ENCODE data around the gene GTPBP4.
"Not testable (repeated sequence)": the region's sequence is repeated elsewhere in the genome, so short reads cannot be mapped to it uniquely, and the experiment has no call there.

GTPBP4 gene

DNA sequence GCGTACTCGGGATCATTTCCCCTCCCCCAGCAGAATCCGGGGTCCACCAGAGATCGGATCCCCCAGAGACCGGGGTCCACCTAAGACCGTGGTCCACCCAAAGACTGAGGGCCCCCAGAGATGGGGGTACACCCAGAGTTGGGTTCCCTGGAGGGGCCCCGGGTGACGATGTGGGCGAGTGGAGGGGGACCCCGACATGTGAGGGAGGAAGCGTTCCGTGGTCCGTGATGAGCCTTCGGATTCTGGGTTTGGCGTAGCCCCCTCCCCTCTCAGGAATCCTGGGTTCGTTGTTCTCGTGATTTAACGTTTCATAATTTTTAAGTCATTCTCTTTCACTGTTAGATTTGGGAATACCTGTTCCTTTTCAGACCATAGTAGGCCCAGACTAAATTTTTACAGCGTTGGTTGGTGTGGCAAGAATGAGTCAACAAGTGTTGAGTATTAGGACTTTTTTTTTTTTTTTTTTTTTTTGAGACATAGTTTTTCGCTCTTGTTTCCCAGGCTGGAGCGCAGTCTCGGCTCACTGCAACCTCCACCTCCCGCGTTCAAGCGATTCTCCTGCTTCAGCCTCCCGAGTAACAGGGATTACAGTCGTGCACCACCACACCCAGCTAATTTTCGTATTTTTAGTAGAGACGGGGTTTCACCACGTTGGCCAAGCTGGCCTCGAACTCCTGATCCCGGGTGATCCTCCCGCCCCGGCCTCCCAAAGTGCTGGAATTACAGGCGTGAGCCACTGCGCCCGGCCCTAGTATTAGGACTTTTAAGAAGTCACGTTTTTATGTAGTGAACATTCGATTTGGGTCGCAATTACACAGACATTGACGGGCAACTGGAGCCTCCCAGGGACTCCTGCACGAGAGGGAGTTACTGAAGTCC, 672 bp downstream of the GTPBP4 start:
- in situ Hi-C loops (cut with HindIII; ENCODE audit: low sequenced_read_pairs), result loop anchor here (5.0 to 10.0 kb wide), 2 partner anchors 56 to 72 kb away; partner anchors contain the start of gene IDI1

DNA sequence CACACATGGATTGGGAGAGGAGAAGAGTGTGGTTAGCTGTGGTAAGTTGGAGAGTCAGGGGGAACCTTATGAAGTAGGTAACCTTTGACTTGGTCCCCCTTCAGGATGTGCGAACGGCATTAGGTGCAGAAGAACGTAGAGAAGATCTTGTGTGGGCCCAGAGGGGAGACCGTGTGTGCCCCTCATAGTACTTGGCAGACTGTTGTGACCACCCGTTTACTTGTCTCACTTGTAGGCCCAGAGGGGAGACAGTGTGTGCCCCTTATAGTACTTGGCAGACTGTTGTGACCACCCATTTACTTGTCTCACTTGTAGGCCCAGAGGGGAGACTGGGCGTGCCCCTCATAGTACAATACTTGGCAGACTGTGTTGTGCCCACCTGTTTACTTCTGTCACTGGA, 2.6 kb downstream of the GTPBP4 start:
- in situ Hi-C loops (cut with HindIII; ENCODE audit: low sequenced_read_pairs), result no loop called here

DNA sequence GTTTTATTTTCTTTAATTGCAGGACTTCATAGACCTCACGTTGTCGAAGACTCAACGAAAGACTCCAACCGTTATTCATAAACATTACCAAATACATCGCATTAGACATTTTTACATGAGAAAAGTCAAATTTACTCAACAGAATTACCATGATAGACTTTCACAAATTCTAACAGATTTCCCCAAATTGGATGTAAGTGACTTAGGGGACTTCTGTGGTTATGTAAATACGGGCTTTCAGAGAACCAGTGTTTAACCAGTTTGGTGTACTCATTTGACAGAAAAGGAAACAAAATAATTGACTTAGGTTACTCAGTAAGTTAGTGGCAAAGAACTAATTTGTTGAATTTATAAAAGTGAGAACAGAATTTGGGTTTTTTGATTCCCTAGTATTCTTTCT, 4.2 kb downstream of the GTPBP4 start:
- in situ Hi-C loops (cut with HindIII; ENCODE audit: low sequenced_read_pairs), result no loop called here

DNA sequence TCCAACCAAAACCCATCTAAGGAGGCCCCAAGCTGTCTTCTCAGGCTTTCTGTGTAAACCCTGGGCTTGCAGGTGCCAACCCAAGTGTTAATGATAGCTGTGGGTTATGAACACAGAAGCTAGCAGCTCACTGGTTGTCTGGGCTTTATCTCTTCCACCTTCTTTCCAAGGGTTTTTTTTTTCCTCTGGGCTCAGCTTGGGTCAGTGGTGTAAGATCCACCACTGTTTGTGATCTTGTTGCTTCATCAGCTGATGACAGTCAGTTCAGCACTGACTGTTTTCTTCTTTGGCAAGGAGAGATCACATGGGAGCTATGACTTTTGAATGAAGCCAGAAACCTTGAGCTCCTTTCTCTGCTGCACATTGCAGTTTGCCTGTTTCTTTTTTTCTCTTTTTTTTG, 4.6 kb downstream of the GTPBP4 start:
- in situ Hi-C loops (cut with HindIII; ENCODE audit: low sequenced_read_pairs), result no loop called here

DNA sequence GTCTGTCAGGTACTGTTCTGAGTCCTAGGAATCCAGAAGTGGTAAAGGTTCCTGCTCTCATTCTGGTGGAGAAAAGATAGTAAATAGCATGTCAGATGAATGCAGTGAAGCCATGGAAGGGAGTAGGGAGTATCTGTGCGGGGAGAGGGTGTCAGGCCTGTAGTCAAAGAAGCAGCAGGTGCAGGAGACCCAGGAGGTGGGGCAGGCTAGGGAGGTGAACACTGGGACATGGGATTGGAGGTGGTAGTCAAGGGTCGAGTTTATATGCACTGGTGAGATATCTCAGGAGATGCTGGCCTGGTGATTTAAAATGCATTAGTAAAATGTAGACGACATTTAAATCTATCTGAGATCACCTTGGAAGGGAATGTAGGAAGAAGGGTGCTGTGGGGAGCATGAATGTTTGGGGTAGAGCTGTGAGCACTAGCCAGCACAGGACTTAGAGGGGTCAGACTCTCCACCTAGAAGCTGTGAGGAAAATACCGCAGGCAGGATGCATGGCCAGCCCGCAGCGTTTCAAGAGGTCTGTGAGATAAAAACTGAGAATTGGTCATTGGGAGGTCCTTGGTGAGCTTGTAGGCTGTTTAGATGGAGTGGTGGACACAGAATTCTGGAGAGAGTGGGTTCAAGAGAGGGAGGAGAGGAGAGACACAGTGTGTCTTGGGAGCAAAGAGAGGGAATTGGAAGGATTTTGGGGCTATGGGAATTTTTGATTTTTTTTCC, 6.8 kb downstream of the GTPBP4 start:
- in situ Hi-C loops (cut with HindIII; ENCODE audit: low sequenced_read_pairs), result no loop called here

DNA sequence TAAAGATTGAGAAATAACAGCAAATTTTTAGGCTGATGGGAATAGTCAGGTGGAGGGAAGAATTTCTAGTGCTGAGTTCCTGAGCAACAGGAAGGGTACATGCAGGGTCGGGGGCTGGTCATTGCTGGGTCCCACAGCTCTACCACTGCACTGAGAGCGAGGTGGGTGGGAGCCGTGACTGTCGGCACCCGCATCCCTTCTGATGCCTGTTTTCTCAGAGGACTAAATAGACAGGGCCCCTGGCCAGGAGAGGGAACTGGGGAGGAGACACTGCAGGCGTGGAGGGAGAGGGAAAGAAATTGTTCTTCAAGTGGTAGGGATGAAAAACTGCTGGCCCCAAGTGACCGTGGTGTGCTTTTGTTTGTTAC, 7.3 kb downstream of the GTPBP4 start:
- in situ Hi-C loops (cut with HindIII; ENCODE audit: low sequenced_read_pairs), result no loop called here

DNA sequence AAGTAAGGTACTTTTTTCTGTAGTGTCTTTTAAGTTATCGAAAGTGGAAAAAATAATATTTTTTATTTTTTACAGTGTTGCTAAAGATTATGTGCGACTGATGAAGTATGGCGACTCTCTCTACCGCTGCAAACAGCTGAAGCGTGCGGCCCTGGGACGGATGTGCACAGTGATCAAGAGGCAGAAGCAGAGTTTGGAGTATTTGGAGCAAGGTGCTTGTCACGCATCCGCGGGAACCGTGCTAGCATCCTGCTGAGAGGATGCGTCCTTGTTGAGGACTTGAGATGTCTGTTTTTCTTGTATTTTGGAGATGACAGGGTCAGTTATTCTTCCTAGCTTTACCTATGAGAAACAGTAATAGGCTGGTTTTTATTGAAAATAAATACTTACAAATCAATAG, 7.8 kb downstream of the GTPBP4 start:
- in situ Hi-C loops (cut with HindIII; ENCODE audit: low sequenced_read_pairs), result no loop called here

DNA sequence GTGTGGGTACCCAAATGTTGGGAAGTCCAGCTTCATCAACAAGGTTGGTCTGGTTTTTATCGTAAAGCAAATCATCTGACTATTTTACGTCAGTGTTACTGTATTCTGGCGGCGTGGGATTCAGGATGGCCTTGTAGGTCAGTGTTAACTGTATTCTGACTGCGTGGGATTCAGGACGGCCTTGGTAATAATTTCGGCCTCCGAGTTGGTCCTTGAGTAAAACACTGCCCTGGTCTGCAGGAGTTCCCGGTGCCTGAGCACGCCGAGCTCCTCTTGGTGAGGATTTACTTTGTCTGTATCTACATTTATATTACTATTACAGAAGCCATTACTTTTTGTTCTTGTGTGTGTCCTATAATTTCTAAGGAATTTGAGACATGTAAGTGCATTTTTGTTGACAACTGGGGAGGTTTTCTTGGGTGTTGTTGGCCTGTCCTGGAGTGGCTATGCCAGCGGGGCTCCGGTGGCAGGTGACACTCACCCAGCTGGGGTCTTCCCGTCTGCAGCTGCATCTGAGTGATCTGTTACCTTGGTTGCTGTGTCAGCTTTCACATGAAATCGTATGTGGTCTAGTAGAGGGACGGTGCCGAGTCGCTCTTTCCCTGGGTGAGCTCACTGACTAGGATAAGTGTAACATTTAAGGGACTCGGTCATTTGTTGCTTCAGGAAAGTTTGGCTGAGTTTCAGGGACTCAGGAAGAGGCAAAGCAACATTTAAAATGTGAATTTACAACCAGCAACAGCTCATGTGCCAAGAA, 9.2 kb downstream of the GTPBP4 start:
- in situ Hi-C loops (cut with HindIII; ENCODE audit: low sequenced_read_pairs), result no loop called here

DNA sequence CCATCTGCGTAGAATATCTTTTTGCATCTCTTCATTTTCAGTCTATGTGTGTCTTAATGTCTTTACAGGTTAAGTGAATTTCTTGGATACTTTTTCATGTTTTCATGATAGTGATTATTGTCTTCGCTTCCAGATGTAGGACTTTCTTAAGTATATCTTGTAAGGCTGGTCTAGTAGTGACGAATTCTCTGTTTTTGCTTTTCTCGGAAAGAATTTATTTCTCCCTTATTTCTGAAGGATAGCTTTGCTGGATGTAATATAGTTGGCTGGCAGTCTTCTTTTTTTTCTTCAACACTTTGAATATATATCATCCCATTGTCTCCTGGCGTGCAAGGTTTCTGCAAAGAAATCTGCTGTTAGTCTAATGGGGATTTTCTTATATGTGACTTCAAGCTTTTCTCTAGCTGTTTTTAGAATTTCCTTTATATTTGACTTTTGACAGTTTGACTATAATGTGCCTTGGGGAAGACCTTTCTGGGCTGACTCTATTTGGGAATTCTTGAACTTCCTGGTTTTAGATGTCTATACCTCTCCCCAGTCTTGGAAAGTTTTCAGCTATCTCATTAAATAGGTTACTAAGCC, 14.3 kb downstream of the GTPBP4 start:
- in situ Hi-C loops (cut with HindIII; ENCODE audit: low sequenced_read_pairs), result no loop called here

DNA sequence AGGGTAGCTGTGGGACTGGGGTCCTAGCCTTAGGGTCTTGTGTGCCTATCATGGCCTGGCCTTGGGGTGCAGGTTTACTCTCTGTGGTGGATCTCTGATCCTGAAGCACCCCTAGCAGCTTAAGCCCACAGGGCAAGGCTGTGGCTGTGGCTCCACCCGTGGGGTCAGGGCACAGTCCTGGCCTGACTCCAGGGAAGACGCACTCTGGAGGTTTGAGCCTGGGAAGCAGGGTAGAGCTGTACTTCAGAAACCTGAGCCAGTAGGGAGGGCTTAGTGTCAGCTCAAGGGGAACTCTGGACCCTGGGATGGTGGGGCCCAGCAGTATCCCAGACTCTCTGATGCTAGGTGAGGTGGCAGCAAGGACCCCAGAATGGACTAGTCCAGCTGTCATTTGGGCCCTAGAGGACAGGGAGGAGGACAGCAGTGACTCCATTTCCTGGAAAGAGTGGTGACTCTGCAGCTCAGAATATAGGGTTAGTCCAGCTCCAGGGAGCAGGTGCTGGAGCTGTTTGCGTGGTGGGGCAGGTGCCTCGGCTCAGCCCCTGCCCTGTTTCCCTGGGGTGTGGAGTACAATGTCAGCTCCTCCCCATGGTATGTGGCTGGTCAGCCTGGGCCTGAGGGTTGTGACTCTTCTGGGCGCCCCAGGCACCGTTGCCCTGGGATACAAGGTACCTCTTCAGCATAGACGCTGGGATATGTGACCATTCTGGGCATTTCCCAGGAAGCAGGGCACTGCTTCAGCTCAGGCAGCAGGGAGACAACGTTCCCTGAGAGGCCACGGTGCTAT, 15.8 kb downstream of the GTPBP4 start:
- in situ Hi-C loops (cut with HindIII; ENCODE audit: low sequenced_read_pairs), result no loop called here

DNA sequence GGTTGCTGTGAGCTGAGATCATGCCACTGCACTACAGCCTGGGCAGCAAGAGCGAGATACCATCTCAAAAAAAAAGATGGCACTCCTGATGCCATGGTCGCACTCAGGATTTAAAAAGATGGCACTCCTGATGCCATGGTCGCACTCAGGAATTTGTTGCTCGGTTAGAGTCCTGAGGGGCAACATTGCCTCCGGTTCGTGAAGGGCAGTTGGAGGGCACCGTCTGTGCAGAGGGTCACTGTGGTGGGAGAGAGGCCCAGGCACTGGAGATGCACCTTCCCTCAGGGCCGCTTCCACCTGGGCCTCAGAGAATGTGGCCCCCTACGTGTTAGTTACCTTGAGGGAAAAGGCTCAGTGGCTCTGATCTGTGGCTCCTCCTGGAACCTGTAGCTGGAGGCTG, 18.3 kb downstream of the GTPBP4 start:
- in situ Hi-C loops (cut with HindIII; ENCODE audit: low sequenced_read_pairs), result no loop called here

DNA sequence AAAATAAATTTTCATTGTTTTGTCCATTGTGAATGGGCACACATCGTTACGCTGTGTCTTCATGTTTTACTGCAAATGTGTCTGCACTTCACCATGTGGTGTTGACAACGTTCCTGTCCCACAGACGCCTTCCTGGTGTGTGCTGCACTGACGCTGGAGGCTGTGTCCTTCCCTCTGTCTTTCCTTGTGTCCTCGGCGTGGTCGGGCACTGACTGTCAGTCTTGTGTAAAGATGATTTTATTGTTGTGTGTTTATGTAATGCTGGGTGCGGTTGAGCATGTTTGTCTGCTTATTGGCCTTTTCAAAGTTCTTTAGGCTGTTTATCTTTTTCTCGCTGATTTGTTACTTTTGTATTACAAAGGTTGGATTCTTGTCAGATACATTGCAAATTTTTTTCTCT, 19.3 kb downstream of the GTPBP4 start:
- in situ Hi-C loops (cut with HindIII; ENCODE audit: low sequenced_read_pairs), result no loop called here

DNA sequence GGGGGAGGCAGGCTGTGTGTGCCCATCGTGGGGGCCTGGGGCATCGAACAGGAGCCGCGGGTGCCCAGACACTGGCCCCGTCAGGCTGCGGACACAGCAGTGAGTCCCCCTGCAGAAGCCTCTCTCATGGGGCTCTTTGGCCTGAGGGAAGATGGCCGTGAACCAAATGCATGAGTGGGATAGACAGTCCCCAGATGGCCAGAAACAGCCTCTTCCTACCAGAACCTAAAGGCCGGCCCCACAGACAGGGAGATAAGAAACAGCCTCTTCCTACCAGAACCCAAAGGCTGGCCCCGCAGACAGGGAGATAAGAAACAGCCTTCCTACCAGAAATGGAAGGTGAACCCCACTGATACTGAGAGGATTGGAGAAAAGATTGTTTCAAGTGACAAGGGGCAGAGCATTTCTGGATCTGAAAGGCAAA, 20.8 kb downstream of the GTPBP4 start:
- in situ Hi-C loops (cut with HindIII; ENCODE audit: low sequenced_read_pairs), result no loop called here

DNA sequence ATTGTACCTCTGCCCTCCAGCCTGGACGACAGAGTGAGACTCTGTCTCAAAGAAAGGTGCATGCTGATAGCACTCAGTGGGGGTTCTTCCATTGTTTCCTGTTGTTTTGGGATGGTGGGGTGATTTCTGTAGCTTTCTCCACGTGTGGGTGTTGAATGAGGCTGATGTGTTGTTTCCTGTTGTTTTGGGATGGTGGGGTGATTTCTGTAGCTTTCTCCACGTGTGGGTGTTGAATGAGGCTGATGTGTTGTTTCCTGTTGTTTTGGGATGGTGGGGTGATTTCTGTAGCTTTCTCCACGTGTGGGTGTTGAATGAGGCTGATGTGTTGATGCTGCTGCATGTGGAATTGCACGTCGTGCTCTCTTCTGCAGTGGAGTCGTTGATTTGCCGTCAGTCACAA, 21.7 kb downstream of the GTPBP4 start:
- in situ Hi-C loops (cut with HindIII; ENCODE audit: low sequenced_read_pairs), result not testable (repeated sequence)

DNA sequence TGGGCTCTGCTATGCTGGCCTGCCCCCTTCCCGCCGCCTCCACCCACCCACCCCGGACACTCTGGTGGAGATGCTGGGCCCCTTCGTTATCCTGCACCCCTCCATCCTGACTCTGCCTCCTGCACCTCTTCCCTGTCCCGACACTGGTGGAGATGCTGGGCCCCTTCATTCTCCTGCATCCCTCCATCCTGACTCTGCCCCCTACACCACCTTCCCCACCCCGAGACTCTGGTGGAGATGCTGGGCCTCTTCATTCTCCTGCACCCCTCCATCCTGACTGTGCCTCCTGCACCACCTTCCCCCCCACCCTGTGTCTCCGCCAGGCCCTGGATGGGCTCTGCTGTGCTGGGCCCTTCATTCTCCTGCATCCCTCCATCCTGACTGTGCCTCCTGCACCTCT, 22.5 kb downstream of the GTPBP4 start:
- in situ Hi-C loops (cut with HindIII; ENCODE audit: low sequenced_read_pairs), result no loop called here

DNA sequence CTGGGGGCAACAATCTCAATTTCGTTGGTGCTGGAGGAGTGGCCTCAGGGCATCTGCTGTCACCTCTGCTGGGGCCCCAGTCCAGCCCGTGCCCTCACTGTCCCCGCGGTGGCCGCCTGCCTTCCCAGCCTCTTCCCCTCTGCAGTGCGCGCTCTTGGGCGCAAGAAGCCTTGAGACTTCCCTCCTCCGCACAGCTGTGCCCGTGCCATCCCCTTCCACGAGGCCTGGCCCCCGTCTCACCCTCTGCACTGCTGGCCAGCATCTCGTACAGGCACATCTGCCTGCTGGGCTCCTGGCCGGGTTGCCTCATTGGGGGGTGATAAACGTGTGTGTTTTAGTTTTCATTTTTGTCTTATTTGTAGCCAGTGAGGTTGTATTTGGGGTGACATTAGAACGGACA, 23.5 kb downstream of the GTPBP4 start:
- in situ Hi-C loops (cut with HindIII; ENCODE audit: low sequenced_read_pairs), result no loop called here

DNA sequence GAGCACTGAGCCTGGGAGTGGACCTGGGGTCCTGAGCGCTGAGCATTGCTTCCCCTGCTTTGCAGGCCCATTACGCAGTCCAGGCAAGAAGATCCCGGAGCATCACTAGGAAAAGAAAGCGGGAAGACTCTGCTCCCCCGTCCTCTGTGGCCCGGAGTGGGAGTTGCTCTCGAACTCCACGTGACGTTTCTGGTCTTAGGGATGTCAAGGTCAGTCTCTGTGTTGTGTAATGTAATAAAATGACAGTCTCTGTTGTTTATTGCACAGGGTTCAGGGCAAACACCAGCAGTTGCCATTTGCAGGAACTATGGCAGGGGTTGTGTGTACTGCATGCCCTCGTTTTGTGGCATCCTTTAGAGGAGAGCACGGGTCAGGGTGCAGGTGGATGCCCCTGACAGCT, 27.5 kb downstream of the GTPBP4 start:
- in situ Hi-C loops (cut with HindIII; ENCODE audit: low sequenced_read_pairs), result no loop called here

DNA sequence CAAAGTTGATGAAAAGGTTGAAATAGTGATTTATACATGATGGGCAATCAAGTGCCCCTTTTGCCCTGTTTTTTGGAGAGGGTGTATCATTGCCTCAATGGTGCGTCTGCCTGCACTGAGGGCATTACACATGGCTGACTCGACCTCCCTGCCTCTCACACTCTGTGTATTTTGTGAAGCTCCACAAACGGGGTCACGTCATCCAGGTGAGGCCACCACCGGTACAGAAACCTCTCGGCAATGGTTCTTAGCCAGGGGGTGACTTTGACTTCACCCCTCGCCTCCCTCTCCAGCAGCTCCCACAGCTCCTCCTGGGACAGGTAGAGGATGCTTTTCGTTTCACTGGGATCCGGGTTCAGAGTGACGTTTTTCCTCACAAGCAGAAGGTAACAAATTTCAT, 31.1 kb downstream of the GTPBP4 start:
- in situ Hi-C loops (cut with HindIII; ENCODE audit: low sequenced_read_pairs), result no loop called here

DNA sequence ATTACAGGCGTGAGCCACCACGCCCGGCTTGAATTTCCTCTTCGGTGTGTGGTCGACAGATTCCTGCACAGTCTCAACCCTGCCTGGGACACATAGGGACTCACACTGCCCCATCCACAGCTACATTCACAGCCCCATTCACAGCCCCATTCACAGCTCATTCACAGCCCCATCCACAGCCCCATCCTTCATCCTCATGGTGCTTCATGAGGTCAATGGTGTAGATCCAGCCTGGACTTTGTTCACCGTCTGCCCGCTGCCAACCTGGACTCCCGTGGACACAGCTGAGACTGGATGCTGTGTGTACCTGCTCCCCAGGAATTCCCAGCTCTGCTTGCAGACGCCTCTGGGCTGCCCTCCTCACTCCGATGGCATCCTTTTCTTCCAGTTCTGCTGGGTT, 32.2 kb downstream of the GTPBP4 start:
- in situ Hi-C loops (cut with HindIII; ENCODE audit: low sequenced_read_pairs), result no loop called here

DNA sequence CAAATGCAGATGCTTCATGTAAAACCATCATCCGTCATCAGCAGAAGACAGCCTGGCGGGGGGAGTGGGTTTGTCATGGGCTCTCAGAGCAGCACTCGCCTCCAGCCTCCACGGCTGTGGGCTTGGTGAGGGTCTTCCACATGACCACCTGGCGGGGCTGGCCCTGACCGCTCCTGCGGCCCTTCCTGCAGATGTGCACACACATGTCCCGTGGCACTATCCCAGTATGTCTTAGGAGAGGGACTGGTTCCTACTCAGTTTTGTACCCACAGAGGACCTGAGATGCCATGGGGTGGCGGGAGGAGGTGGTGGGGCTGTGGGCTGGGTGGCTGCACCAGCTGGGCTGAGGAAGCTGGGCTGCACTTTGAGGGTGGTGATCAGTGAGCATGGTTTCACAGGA, 32.7 kb downstream of the GTPBP4 start:
- in situ Hi-C loops (cut with HindIII; ENCODE audit: low sequenced_read_pairs), result no loop called here
